ENCODE data around the gene LPCAT3.

- no peak for TF ChIP-seq CTCF (IDR thresholded peaks at IDR 0.05)
- TF ChIP-seq POLR2A (IDR thresholded peaks at IDR 0.05), result no peak
Observed at GRCh38 chr12:7012024-7012607, 6.2 kb downstream of the LPCAT3 start.

Measured in thyroid gland (tissue), 4 donors.